Common myeloid progenitor, CD34-positive (primary cell): ENCODE results near the gene CACNA1D.

Experiments used
- CTCF ChIA-PET: fragments of 350-600 bp; sonication (Branson Sonifier 250); formaldehyde crosslinking; loops from one replicate; lab custom pipeline; 2021; ENCODE audit warnings: antibody characterized with exemption; lab: Charles Lee
- POLR2A ChIA-PET: fragments of 350-600 bp; sonication (Branson Sonifier 250); formaldehyde crosslinking; loops from one replicate; lab custom pipeline; 2021; ENCODE audit warnings: antibody characterized with exemption; lab: Charles Lee
- DNase-seq, 3 donors: peaks; one replicate each; pipeline versions ENCODE4 v3.0.0 to v3.0.0-alpha.2; 2013
- H3K27ac ChIP-seq, 2 experiments: 1 replicate in 1 of 2; 2 replicates in 1 of 2; pipeline ENCODE4 v1.7.0; 2013; ENCODE audit warnings: inconsistent platforms in 2 of 2, low read length in 2 of 2, mild to moderate bottlenecking in 2 of 2, low read depth in 1 of 2, moderate library complexity in 1 of 2; ENCODE audit not compliant: severe bottlenecking in 2 of 2, insufficient read depth in 1 of 2, poor library complexity in 1 of 2
- H3K27me3 ChIP-seq, 5 experiments: replicated peaks in 2 of 5; 1 replicate in 3 of 5; 2 replicates in 2 of 5; pipeline versions ENCODE4 v1.6.1 to v1.7.0; 2013; ENCODE audit warnings: low read length in 4 of 5, mild to moderate bottlenecking in 2 of 5, moderate library complexity in 2 of 5, inconsistent platforms in 1 of 5; ENCODE audit not compliant: insufficient read depth in 5 of 5, control insufficient read depth in 4 of 5
- H3K36me3 ChIP-seq, 4 experiments: 1 replicate in 2 of 4; 2 replicates in 2 of 4; pipeline versions ENCODE4 v1.6.1 to v1.7.0; 2013; ENCODE audit warnings: low read length in 3 of 4, control low read depth in 1 of 4, mild to moderate bottlenecking in 1 of 4; ENCODE audit not compliant: control insufficient read depth in 4 of 4, insufficient read depth in 4 of 4
- H3K4me1 ChIP-seq, 4 experiments: 1 replicate in 3 of 4; 2 replicates in 1 of 4; pipeline versions ENCODE4 v1.6.1 to v1.7.1; 2013; ENCODE audit warnings: low read length in 3 of 4, mild to moderate bottlenecking in 3 of 4, control low read depth in 1 of 4, inconsistent platforms in 1 of 4, moderate library complexity in 1 of 4; ENCODE audit not compliant: control insufficient read depth in 4 of 4, insufficient read depth in 4 of 4; ENCODE audit errors: control extremely low read depth in 1 of 4
- H3K4me3 ChIP-seq, 7 experiments: 1 replicate in 4 of 7; 2 replicates in 3 of 7; pipeline versions ENCODE4 v1.5.1 to v1.7.0; 2013; ENCODE audit warnings: mild to moderate bottlenecking in 7 of 7, low read length in 6 of 7, moderate library complexity in 6 of 7, inconsistent platforms in 2 of 7, low read depth in 2 of 7, control low read depth in 1 of 7; ENCODE audit not compliant: insufficient read depth in 4 of 7, control insufficient read depth in 1 of 7; ENCODE audit errors: extremely low read depth in 1 of 7
- H3K9me3 ChIP-seq, 5 experiments: 1 replicate in 4 of 5; 2 replicates in 1 of 5; pipeline versions ENCODE4 v1.6.1 to v1.7.1; 2013; ENCODE audit warnings: low read length in 4 of 5, mild to moderate bottlenecking in 2 of 5, inconsistent platforms in 1 of 5, low read depth in 1 of 5, moderate library complexity in 1 of 5; ENCODE audit not compliant: control insufficient read depth in 4 of 5, insufficient read depth in 2 of 5; ENCODE audit errors: control extremely low read depth in 1 of 5
- WGBS: methylation state at CpG from one replicate; pipeline ENCODE4 v1.1.5; 2013; ENCODE audit not compliant: insufficient coverage; 5-methylcytosine and 5-hydroxymethylcytosine counted together

Gene CACNA1D

DNA sequence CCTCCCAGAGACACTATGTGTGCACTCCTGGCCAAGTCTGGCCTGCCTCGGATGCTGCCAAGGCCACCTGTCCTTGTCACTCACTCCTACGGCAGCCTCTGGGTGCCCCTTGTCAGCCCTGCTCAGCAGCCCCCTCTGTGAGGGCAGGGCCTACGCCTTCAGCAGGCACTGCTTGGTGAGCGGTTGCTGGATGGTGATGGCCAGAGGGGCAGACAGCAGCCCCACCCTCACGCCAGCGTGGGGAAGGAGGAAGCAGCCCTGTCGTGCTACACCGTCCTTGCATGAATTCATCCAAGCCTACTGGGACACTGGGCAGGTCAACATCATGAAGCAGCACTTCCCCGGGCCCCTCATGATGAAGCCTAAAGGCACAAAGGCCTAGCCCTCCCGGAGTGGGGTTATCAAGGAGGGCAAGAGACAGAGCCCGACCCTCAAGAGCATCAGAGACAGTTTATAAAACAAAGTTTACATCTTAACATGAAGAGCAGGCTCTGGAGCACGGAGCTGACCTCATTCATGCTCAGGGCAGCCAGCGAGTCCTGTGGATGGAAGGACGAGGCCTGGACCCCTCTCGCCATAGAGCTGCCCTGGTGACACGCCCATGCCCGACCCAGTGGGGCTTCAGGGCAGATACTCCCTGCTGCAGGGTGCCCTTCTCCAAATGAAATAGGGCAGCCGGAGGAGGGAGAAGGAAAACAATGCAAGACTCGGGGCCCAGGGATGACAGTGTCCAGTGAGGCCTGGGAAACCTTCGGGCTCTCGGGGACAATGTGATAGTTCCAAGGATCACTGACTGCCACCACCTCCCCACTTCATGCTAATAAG is 326.6 kb downstream of the CACNA1D start:
- Histone ChIP-seq H3K4me1 (peaks cover 0 to 10% (median 3%) of the 10 kb centered on the region in 4 experiments), H3K9me3 (peaks cover 0 to 2% (median 0%) of the 10 kb centered on the region in 5 experiments), H3K27me3 (peaks cover 0 to 5% (median 0%) of the 10 kb centered on the region in 5 experiments), H3K27ac (no peak overlapping the region), H3K4me3 (no peak overlapping the region), H3K36me3 (no peaks in the 10 kb centered on the region)
- POLR2A ChIA-PET, result interaction anchor here (0.6 kb wide), 1 partner anchor 284 kb away, joined by 3 read pairs; no protein-coding TSS in a partner anchor
- no peak for DNase-seq
- WGBS, result 91% methylated on average over 18 of the region's 21 CpGs
- CTCF ChIA-PET, result no interaction called here

- peaks cover 0 to 2% (median 0%) of the 10 kb centered on the region in 5 experiments for H3K9me3 ChIP-seq
- POLR2A ChIA-PET, result no interaction called here
- H3K4me1 ChIP-seq, result peaks cover 0 to 10% (median 3%) of the 10 kb centered on the region in 4 experiments
- H3K36me3 ChIP-seq, result no peaks in the 10 kb centered on the region
- no peak for DNase-seq
- H3K4me3 ChIP-seq, result no peak overlapping the region
- CTCF ChIA-PET, result no interaction called here
- 73% methylated on average over 3 of the region's 5 CpGs for WGBS
- no peak overlapping the region for H3K27ac ChIP-seq
- peaks cover 0 to 5% (median 0%) of the 10 kb centered on the region in 5 experiments for H3K27me3 ChIP-seq
Measured at GRCh38 chr3:53821631-53822121, 327.3 kb downstream of the CACNA1D start.

- CTCF ChIA-PET, result no interaction called here
- DNase-seq, result no peak
- 96% methylated on average over 14 of the region's 14 CpGs for WGBS
Measured at GRCh38 chr3:53822331-53822741, 327.9 kb downstream of the CACNA1D start.

DNA sequence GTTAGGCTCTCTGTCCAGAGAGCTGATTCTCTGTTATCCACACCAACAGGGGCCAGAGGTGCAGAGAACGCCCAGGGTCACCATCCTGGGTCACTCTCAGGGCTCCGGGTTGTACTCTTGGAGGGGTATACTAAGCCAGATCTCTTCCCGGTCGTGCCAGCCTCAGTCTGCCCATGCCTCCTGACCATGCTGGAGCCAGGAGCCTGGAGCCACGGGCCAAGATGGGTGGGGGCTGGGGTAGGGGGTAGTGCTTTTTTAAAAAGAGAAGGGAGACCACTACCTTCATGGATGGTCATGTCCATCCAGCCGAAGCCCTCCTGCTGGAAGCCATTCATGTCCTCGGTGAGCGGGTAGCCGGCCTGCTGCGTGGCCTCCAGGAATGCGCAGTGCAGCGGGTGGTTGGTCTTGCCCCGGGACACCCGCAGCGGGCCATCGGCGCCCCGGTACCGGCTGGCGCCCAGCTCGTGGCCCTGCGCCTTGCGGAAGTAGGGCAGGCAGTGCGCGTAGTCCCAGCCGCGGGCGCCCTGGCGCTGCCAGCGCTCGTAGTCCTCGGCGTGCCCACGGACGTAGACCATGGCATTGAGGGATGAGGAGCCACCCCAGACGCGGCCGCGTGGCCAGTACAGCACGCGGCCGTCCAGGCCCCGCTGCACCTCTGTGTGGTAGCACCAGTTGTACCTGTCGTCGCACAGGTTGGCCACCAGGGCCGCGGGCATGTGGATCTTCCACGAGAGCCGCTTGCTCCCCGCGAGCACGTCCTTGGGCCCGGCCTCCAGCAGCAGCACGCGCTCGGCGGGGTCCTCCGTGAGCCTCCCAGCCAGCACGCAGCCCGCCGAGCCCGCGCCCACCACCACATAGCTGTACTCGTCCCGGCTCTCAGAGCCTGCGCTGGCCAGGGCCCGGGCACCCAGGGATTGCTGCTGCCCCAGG is 328.9 kb downstream of the CACNA1D start:
- WGBS, result 97% methylated on average over 63 of the region's 67 CpGs
- ChIA-PET CTCF (no interaction called here), POLR2A (no interaction called here)
- H3K4me3 ChIP-seq, result no peak overlapping the region
- no peak for DNase-seq
- H3K27ac ChIP-seq, result no peak overlapping the region
- H3K27me3 ChIP-seq, result peaks cover 0 to 5% (median 0%) of the 10 kb centered on the region in 5 experiments
- H3K36me3 ChIP-seq, result no peaks in the 10 kb centered on the region
- peaks cover 0 to under 1% (median under 1%) of the 10 kb centered on the region in 4 experiments for H3K4me1 ChIP-seq
- peaks cover 0 to 2% (median 0%) of the 10 kb centered on the region in 5 experiments for H3K9me3 ChIP-seq

More at GRCh38 chr3:53822331-53822741, 327.9 kb downstream of the CACNA1D start:
- POLR2A ChIA-PET, result no interaction called here
- peaks cover 0 to 5% (median 0%) of the 10 kb centered on the region in 5 experiments for H3K27me3 ChIP-seq
- H3K4me3 ChIP-seq, result no peak overlapping the region
- H3K4me1 ChIP-seq, result peaks cover 0 to 9% (median 3%) of the 10 kb centered on the region in 4 experiments
- peaks cover 0 to 2% (median 0%) of the 10 kb centered on the region in 5 experiments for H3K9me3 ChIP-seq
- no peaks in the 10 kb centered on the region for H3K36me3 ChIP-seq
- H3K27ac ChIP-seq, result no peak overlapping the region

- H3K4me1 ChIP-seq, result no peaks in the 10 kb centered on the region
- DNase-seq, result no peak
- WGBS, result 86% methylated on average over 10 of the region's 10 CpGs
- ChIA-PET POLR2A (no interaction called here), CTCF (no interaction called here)
- no peak overlapping the region for H3K4me3 ChIP-seq
- peaks cover 0 to 2% (median 0%) of the 10 kb centered on the region in 5 experiments for H3K9me3 ChIP-seq
- peaks cover 0 to 4% (median 0%) of the 10 kb centered on the region in 5 experiments for H3K27me3 ChIP-seq
- H3K27ac ChIP-seq, result no peak overlapping the region
- no peaks in the 10 kb centered on the region for H3K36me3 ChIP-seq
Measured at GRCh38 chr3:53823956-53824657, 329.7 kb downstream of the CACNA1D start.

DNA sequence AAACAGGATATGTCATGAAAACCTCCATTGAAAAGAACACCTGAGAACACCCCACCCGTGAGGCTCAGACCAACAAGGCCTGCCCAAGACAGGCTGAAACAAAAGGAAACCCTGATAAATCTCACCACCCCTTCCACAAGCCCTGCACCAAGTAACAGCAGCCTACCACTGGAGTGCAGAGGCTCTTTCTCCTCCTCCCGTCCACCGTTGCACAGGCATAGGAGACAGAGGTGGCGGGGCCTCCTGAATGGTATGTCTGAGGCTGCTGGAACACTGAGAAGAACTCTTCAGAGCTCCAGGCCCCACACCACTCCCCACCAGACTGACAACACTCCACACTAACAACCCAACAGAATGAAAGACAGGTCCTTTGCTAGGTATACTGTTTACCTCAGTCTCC is 330.4 kb downstream of the CACNA1D start:
- Histone ChIP-seq H3K36me3 (no peaks in the 10 kb centered on the region), H3K27me3 (peaks cover 0 to 4% (median 0%) of the 10 kb centered on the region in 5 experiments), H3K9me3 (peaks cover 0 to 2% (median 0%) of the 10 kb centered on the region in 5 experiments), H3K27ac (no peak overlapping the region), H3K4me1 (no peaks in the 10 kb centered on the region), H3K4me3 (no peak overlapping the region)
- no CpG with 5 or more reads among the region's 4 CpGs for WGBS
- POLR2A ChIA-PET, result no interaction called here
- no peak for DNase-seq
- CTCF ChIA-PET, result no interaction called here
